ENCODE results near the gene SPECC1. TPM values are rescaled to one million over a fixed set of nuclear protein-coding genes. Genes with fewer than 3 reads are reported as not detected.
A peak's percentile ranks its signal among the peaks of the same experiment; 100 is the strongest.

The SPECC1 gene
- polyA plus RNA-seq, 1 of the 3 experiments (the other 2 are of a cell fraction): 11.2 TPM

GRCh38 chr17:20128036-20128667 lies 119.0 kb downstream of the SPECC1 start:
- Histone ChIP-seq H3F3A (replicated peaks; ENCODE audit: insufficient read depth) (no peaks in the 10 kb centered on the region), H3K9me3 (no peaks in the 10 kb centered on the region), H3K27ac (ENCODE audit: low read depth in 2 of 2, low read length in 1 of 2) (no peak overlapping the region), H2AFZ (ENCODE audit: low read depth) (no peak overlapping the region), H3K36me3 (replicated peaks in 1 of 2; ENCODE audit: control insufficient read depth in 1 of 2, insufficient read depth in 2 of 2, low read length in 1 of 2) (no peaks in the 10 kb centered on the region), H3K4me3 (ENCODE audit: low read depth in 2 of 2, low read length in 1 of 2) (no peak overlapping the region), H3K9me2 (no peaks in the 10 kb centered on the region), H3K79me2 (ENCODE audit: insufficient read depth) (no peaks in the 10 kb centered on the region), H3K27me3 (ENCODE audit: insufficient read depth) (no peaks in the 10 kb centered on the region), H4K20me1 (ENCODE audit: insufficient read depth) (no peaks in the 10 kb centered on the region), H3K4me1 (ENCODE audit: control insufficient read depth in 1 of 2, insufficient read depth in 2 of 2, low read depth in 1 of 2, low read length in 1 of 2) (peaks cover 0 to 7% of the 10 kb centered on the region in 2 experiments; a peak in 1 of 4 replicates), H3K9ac (no peak overlapping the region), H3K4me2 (no peak overlapping the region)
- POLR2A ChIA-PET: no interaction called here
- DNase-seq: peak; percentile 40
- CTCF ChIA-PET: interaction anchor here (1.5 to 2.2 kb wide), 3 partner anchors 118 to 135 kb away, joined by 5 to 8 read pairs (median 5); partner anchors contain the start of gene SPECC1
- no peak for TF ChIP-seq TAF1 (IDR thresholded peaks at IDR 0.05; ENCODE audit: borderline replicate concordance, low read depth, low read length)
- no peak for TF ChIP-seq MXI1 (IDR thresholded peaks at IDR 0.05; ENCODE audit: low read depth, low read length)
- TF ChIP-seq NFIC (IDR thresholded peaks at IDR 0.05; ENCODE audit: borderline replicate concordance): no peak
- TF ChIP-seq RFX5 (IDR thresholded peaks at IDR 0.05; ENCODE audit: low read length): no peak
- no peak for TF ChIP-seq YY1 (IDR thresholded peaks at IDR 0.05; ENCODE audit: low read depth)
- no peak for TF ChIP-seq RAD21 (IDR thresholded peaks at IDR 0.05; ENCODE audit: low read length)
- TF ChIP-seq IRF3 (IDR thresholded peaks at IDR 0.05; ENCODE audit: low read depth, low read length): no peak
- TF ChIP-seq TEAD4 (IDR thresholded peaks at IDR 0.05; ENCODE audit: borderline replicate concordance, insufficient read depth): no peak
- no peak for TF ChIP-seq TCF12 (IDR thresholded peaks at IDR 0.05)
- TF ChIP-seq FOXM1 (IDR thresholded peaks at IDR 0.05; ENCODE audit: low read depth): no peak
- no peak for TF ChIP-seq RXRA (IDR thresholded peaks at IDR 0.05; ENCODE audit: borderline replicate concordance, low read depth)
- TF ChIP-seq, protein P1, sequence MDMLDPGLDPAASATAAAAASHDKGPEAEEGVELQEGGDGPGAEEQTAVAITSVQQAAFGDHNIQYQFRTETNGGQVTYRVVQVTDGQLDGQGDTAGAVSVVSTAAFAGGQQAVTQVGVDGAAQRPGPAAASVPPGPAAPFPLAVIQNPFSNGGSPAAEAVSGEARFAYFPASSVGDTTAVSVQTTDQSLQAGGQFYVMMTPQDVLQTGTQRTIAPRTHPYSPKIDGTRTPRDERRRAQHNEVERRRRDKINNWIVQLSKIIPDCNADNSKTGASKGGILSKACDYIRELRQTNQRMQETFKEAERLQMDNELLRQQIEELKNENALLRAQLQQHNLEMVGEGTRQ (IDR thresholded peaks at IDR 0.05; ENCODE audit: borderline replicate concordance, low read depth, low read length): no peak
- no peak for TF ChIP-seq POLR2AphosphoS5 (IDR thresholded peaks at IDR 0.05; ENCODE audit: low read depth, low read length)
- no peak for TF ChIP-seq PBX3 (IDR thresholded peaks at IDR 0.05)
- TF ChIP-seq EZH2phosphoT487 (IDR thresholded peaks at IDR 0.05; ENCODE audit: borderline replicate concordance, low read depth): no peak
- TF ChIP-seq RCOR1 (IDR thresholded peaks at IDR 0.05; ENCODE audit: low read length): no peak
- TF ChIP-seq SIN3A (IDR thresholded peaks at IDR 0.05; ENCODE audit: borderline replicate concordance, low read depth, low read length): no peak
- WGBS (ENCODE audit: low lambda C conversion rate): 71% methylated on average over 4 of the region's 4 CpGs
